ENCODE results near the gene TAX1BP1.

TAX1BP1 gene

DNA sequence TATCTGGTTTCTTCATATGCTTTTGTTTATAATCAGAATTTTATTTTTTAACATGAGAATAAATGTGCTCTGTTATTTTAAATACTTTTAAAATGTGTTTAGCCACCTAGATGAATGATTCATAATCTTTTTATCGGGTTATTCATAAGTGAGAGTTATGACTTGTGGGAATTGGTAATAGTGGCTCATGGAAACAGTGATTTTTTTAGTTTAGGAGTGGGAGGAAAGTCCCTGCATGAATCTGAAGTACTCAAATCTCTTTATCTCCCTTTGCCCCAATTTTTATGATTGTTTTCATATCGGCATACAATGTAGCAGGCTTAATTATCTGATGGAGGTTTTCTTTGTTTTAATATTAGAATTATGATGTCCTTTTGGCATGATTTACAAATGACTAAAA, 42.9 kb downstream of the TAX1BP1 start:
- in situ Hi-C loops (cut with HindIII; ENCODE audit: low sequenced_read_pairs): no loop called here
- no peak for DNase-seq (ENCODE audit: low read depth)
- no peak overlapping the region for H3K4me3 ChIP-seq (ENCODE audit: low read depth, low read length)
- TF ChIP-seq, protein P1, sequence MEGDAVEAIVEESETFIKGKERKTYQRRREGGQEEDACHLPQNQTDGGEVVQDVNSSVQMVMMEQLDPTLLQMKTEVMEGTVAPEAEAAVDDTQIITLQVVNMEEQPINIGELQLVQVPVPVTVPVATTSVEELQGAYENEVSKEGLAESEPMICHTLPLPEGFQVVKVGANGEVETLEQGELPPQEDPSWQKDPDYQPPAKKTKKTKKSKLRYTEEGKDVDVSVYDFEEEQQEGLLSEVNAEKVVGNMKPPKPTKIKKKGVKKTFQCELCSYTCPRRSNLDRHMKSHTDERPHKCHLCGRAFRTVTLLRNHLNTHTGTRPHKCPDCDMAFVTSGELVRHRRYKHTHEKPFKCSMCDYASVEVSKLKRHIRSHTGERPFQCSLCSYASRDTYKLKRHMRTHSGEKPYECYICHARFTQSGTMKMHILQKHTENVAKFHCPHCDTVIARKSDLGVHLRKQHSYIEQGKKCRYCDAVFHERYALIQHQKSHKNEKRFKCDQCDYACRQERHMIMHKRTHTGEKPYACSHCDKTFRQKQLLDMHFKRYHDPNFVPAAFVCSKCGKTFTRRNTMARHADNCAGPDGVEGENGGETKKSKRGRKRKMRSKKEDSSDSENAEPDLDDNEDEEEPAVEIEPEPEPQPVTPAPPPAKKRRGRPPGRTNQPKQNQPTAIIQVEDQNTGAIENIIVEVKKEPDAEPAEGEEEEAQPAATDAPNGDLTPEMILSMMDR (IDR thresholded peaks at IDR 0.05; ENCODE audit: low read depth, low read length, missing control alignments): no peak

DNA sequence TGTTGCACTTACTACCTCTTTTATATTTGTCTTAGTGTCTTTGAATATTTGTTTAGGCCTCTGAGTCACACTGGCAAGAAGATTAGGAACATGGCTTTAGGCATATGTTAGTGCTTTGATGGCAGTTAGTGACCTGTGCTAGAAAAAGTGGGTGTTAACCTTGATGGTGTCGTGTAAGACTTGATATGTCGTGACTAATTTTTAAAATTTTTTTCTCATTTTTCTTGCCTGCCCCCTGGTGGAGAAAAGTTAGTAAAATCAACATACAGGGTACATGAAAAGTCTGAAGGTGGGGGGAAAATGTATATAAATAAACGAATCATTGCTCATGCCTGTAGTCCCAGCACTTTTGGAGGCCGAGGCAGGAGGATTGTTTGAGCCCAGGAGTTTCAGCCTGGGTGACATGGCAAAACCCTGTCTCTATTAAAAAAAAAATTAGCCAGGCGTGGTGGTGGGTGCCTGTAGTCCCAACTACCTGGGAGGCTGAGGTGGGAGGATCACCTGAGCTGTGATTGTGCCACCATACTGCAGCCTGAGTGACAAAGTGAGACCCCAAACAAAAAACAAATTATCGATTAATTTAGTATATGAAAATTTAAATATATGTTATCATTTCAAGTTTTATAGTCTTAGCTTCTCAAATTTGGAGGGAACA, 44.6 kb downstream of the TAX1BP1 start:
- H3K4me3 ChIP-seq (ENCODE audit: low read depth, low read length): no peak overlapping the region
- no peak for DNase-seq (ENCODE audit: low read depth)
- in situ Hi-C loops (cut with HindIII; ENCODE audit: low sequenced_read_pairs): no loop called here
- TF ChIP-seq, protein P1 (IDR thresholded peaks at IDR 0.05; ENCODE audit: low read depth, low read length, missing control alignments): peak; percentile 56

DNA sequence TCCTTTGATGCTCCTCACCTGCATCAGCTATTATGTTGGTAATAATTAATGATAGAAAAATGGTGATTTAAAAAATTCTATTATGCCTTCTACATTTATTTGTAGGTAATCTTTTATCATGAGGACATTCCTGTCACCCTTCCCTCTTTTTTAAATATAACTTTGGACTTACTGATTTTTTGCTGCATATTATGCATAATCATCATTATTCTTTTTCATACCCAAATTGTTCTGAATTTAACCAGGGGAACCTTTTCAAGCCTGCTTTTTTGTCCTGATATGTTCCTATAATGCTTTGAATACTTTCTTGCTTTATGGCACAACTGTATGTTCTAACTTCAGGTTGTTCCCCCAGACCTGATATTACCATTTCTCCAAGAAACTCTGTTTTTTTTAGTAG, 48.5 kb downstream of the TAX1BP1 start:
- TF ChIP-seq, protein P1 (IDR thresholded peaks at IDR 0.05; ENCODE audit: low read depth, low read length, missing control alignments): no peak
- in situ Hi-C loops (cut with HindIII; ENCODE audit: low sequenced_read_pairs): no loop called here
- no peak overlapping the region for H3K4me3 ChIP-seq (ENCODE audit: low read depth, low read length)
- DNase-seq (ENCODE audit: low read depth): no peak

DNA sequence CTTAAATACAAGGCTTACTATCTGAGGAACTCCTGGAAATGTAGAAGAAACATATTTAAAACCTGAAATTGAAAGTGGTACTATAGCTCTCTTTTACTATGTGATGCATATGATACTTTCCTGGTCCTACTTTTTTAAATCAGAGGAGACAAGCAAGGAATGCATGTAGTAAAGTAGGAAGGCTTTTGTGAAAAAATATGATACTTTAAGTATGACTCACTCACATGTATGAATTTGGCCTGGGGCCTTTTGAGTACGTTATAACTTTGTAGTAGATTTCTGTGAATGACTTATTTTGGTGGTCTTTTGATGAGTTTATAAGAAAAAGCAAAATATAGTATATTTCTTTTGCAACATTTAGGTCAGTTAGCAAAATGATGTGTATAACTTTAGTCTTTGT, 53.8 kb downstream of the TAX1BP1 start:
- DNase-seq (ENCODE audit: low read depth): no peak
- TF ChIP-seq, protein P1 (IDR thresholded peaks at IDR 0.05; ENCODE audit: low read depth, low read length, missing control alignments): no peak
- in situ Hi-C loops (cut with HindIII; ENCODE audit: low sequenced_read_pairs): no loop called here
- H3K4me3 ChIP-seq (ENCODE audit: low read depth, low read length): no peak overlapping the region

DNA sequence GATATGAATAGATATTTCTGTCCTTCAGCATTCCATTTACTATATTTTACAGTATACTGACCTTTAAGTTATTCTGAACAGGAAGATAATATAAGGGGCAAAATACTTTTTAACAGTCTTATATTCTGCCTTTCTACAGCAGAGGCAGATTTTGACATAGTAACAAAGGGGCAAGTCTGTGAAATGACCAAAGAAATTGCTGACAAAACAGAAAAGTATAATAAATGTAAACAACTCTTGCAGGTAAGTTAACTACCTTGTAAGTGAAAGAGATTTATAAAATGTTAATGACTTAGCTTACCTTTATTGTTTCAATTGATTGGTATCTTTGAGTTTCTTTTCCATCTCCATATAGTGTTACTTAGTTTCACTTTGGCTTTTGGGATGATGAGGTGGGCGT, 56.0 kb downstream of the TAX1BP1 start:
- H3K4me3 ChIP-seq (ENCODE audit: low read depth, low read length): no peak overlapping the region
- TF ChIP-seq, protein P1 (IDR thresholded peaks at IDR 0.05; ENCODE audit: low read depth, low read length, missing control alignments): no peak
- in situ Hi-C loops (cut with HindIII; ENCODE audit: low sequenced_read_pairs): no loop called here
- DNase-seq (ENCODE audit: low read depth): no peak

DNA sequence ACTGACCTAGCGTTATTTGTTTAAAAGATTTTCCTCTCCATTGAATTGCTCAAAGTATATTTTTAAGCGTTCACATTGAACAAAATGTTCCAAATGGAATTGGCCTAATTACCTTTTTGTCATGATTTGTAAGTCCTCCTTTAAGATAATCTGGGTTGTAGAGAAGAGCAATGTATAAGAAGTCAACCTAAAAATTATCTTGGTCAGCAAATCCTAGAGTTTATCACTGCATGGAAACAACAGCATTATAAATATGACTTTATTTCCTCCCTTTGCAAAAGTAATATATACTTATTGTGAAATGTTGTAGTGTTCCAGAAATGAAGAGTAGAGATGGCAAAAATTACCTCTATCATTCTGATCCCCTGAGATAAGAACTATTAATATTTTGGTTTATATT, 59.2 kb downstream of the TAX1BP1 start:
- no peak overlapping the region for H3K4me3 ChIP-seq (ENCODE audit: low read depth, low read length)
- DNase-seq (ENCODE audit: low read depth): no peak
- in situ Hi-C loops (cut with HindIII; ENCODE audit: low sequenced_read_pairs): no loop called here
- TF ChIP-seq, protein P1 (IDR thresholded peaks at IDR 0.05; ENCODE audit: low read depth, low read length, missing control alignments): no peak
